Stimulated activated CD4-positive, alpha-beta T cell treated with anti-CD3 and anti-CD28 coated beads, TNF-alpha, amount 100 ng/mL, for 24 hours (primary cell): ENCODE measurements around the gene LUC7L2.
"Not testable (repeated sequence)": the region's sequence is repeated elsewhere in the genome, so short reads cannot be mapped to it uniquely, and the experiment has no call there.

Experiments
- DNase-seq, 3 experiments: peaks; one replicate each; pipeline ENCODE4 v3.0.0-alpha.2; 2020; ENCODE audit warnings: low read depth in 3 of 3

LUC7L2 gene

DNA sequence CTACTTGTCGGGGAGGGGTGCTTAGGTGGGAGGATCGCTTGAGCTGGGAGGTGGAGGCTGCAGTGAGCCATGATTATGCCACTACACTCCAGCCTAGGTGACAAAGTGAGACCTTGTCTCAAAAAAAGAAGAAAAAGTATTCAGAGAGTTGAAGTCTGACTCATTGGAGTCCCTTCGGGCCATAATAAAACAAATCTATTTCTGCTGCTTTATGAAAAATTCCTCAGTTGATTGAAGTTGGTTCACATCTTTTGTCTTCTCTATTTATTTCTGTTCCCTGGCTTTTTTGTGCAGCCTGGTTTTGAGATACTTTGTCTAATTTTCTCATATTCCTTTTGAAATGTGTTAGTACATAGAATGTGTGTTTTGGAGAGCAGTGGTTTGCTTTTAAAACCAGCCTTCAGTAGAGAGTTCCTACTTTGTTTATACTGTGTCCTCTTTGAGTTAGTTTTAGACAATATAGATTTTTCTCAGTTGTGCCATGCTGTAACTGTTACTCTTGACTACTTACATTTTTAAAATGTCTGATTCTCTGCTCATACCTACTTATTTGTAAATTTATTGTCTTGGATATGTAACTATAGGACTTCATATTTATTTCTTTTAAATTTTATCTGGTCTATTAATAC, 36.7 kb downstream of the LUC7L2 start:
- DNase-seq = no peak

DNA sequence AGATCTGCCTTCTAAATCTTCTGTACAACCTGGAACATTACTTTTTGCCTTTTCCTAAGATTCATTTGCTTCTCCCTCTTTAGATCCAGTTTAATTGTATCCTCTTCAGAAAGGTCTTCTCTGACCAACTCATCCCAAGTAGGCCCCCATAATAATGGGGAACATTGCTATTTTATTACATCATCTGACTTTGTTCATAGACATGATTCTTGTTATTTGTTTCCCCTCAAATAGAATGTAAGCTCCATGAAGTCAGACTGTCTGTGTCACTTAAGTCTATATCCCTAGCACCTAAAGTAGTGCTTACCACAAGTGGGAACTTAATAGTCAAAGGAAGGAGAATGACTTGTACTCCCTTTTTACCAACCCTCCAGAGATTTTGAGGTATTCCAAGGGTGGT, 37.5 kb downstream of the LUC7L2 start:
- DNase-seq = no peak

DNA sequence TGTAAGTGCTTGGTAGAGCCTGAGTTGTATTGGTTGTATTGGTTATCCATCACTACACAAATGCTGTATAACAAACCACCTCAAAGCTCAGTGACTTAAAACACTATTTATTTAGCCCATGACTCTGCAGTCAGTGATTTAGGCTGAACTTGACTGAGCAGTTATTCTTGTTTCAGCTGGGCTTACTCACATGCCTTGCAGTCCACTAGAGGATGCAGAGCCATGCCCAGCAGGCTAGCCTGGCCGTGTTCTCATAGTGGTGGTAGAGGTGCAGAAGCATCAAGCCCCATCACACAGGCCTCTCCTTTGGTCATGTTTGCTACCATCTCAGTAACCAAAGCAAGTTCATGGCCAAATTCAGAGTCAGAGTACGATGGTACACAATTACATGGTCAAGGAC, 43.9 kb downstream of the LUC7L2 start:
- DNase-seq = no peak

DNA sequence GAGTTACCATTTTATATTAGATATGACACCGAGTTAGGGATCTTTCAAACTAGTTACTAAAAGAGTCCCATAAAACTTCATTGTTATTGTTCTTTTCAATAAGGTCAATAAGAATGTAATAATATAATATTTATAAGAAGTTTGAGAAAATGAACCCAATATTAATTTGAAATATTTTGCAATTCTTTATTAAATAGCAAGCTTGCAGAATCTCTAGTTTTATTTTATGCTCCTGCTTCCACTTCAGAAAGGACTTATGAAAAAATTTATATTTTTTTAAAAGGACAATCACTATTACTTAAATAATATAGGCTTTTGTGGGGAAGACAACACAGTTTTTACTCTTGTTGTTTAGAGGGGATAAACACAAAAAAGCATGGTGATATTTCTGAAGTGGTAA, 47.9 kb downstream of the LUC7L2 start:
- DNase-seq = no peak

DNA sequence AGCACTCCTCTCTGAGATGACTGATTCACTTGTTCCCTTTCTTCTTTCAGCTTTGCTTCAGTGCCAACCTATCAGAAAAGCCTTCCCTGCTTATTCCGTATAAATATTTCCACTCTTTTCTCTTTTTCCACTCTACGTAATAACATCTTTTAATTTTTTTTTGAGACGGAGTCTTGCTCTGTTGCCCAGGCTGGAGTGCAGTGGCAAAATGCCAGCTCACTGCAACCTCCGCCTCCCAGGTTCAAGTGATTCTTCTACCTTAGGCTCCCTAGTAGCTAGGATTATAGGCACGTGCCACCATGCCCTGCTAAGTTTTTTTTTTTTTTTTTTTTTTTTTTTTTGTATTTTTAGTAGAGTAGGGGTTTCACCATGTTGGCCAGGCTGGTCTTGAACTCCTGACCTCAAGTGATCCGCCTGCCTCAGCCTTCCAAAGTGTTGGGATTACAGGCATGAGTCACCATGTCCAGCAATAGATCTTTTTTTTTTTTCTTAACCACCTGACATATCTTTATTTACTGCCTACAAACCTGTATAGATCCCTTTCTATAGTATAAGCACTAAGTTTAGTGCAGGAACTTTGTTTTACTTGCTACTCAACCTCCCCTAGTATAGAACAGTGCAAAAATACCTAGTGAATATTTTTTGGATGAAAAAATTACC, 55.2 kb downstream of the LUC7L2 start:
- DNase-seq = not testable (repeated sequence)

DNA sequence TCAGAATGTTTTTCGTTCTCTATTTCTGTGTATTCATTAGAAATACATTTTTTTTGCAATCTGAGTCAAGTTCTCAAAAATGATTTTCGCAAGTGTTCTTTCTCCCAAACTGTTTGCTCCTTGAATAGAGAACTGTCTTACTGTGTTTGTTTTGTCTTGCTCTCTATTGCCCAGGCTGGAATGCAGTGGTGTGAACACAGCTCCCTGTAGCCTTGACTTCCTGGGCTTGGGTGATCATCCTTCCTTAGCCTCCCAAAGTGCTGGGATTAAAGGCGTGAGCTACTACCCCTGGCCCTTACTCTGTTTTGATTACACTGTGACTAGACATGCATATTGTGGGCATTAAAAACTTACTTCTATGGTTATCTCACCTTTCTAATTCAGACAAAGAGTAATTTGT, 56.7 kb downstream of the LUC7L2 start:
- DNase-seq = no peak

DNA sequence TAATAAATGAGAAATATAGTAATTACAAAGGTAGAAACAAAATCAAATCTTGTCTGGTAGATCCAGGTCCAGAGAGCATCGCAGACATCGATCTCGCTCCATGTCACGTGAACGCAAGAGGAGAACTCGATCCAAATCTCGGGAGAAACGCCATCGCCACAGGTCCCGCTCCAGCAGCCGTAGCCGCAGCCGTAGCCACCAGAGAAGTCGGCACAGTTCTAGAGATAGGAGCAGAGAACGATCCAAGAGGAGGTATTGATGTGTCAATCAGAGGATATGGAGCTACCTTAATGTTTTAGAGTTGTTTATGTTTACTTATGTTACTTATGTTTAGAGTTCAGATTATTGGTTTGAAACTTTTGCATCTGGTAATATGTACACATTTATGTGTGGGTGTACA, 57.8 kb downstream of the LUC7L2 start:
- DNase-seq = no peak

DNA sequence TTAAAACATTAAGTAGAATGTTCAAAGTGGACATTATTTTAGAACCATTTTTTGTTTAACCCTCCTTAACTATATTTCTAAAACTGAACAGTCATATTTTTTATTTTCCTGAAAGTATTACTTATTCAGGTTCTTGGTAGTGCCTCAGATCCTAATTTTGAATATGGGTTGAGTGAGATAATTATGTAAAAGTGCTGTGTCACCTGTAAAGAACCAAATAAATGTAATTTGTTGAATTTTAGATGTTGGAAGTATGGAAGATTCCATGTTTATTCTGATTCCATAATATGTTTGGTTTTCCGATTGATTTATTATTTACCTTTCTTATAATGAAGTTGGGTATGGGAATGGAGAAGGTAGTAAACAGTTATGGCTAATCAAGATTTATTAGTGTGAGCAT, 61.4 kb downstream of the LUC7L2 start:
- DNase-seq = no peak

DNA sequence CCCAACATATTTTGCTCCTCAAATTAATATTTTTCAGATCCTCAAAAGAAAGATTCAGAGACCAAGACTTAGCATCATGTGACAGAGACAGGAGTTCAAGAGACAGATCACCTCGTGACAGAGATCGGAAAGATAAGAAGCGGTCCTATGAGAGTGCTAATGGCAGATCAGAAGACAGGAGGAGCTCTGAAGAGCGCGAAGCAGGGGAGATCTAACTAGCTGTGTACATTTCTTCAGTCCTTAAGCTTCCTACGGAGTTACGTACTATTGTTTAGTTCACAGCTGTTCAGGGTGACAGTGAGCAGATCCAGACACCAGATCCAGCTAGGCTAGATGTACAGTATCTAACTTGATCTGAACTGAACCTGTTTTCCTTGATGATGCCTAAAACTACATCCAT, 62.4 kb downstream of the LUC7L2 start:
- no peak for DNase-seq

DNA sequence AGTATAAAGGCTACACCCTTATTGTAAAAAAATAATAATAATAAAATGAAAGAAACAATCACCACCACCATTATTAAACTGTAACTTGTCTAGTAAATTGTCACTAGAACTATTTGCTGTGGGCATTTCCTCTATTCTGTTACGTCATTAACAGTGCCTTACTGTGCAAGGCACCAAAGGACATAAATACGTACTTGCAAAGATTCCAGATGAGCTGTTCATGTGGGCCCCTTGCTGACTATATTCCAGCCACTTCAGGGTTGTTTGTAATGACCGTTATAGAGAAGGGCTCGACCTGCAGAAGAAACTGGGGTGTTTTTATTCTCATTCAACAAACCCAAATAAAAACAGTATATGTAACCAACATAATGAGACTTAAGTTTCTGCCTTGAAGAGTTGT, 63.4 kb downstream of the LUC7L2 start:
- no peak for DNase-seq

DNA sequence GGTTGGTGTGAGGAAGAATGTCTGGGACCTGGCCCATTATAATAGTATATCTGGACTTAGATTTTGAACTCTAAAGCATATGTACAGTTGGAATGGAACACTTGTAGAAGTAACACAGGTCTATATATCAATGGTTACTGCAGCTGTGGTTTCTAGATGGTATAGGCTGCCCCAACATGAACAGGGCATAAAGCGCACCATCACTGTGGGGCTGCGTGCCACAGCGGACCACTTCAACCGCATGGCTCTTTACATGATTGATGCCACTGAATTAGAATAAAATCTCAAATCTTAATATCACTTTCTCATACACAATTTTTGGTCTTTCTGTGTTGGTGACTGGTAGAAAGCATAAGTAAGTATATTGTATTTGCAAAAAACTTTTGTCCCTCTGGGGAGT, 64.3 kb downstream of the LUC7L2 start:
- DNase-seq = no peak

DNA sequence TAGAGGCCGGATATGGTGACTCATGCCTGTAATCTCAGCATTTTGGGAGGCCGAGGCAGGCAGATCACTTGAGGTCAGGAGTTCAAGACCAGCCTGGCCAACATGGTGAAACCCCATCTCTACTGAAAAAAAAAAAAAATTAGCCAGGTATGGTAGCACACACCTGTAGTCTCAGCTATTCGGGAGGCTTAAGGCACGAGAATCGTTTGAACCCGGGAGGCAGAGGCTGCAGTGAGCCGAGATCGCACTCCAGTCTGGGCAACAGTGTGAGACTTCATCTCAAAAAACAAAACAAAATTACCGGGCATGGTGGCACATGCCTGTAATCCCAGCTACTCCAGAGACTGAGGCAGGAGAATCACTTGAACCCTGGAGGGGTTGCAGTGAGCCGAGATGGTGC, 66.0 kb downstream of the LUC7L2 start:
- DNase-seq = not testable (repeated sequence)

DNA sequence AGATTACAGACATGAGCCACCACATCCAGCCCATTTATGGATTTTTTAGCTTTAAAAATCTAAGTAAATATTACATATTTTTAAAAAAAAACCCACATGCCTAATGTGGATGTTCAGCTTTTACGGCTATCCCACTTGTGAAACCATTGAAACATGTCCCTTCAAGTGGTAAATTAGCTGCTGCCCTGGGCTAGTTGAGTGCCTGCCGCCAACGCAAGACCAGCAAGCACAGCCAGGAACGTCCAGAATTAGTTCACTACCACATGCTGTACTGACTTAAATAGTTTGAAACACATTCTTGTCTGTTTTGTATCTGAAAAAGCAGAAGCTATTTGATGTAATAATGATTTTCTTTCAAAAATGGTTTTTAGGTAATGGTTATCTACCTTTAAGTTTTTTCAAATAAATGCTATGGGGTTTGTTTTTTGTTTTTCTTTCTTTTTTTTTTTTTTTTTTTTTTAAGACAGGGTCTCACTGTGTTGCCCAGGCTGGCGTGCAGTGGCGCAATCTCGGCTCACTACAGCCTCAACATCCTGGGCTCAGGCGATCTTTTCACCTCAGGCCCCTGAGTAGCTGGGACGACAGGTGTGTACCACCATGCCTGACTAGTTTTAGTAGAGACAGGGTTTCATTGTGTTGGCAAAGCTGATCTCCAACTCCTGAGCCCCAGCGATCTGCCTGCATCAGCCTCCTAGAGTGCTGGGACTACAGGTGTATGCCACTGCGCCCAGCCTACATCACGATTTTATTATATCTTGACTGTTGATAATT, 66.7 kb downstream of the LUC7L2 start:
- no peak for DNase-seq

DNA sequence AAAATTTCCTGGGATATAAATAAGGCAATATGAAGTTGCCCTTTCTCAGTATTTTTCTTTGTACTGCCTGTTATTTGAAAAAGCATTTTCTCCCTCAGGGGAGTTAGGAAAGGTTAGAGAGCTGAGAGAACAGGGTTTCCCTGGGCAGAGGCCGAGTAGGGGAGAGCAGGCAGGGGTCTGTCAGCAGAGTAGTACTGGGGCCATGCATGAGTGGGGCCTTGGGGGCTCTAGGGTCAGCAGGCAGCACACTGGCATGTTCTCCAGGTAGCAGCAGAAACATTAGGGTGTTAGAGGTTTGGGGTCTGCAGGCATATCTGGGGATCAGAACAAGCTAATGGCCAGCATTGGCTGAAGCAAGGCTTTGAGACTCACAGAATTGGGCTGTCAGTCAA, 67.3 kb downstream of the LUC7L2 start:
- no peak for DNase-seq

DNA sequence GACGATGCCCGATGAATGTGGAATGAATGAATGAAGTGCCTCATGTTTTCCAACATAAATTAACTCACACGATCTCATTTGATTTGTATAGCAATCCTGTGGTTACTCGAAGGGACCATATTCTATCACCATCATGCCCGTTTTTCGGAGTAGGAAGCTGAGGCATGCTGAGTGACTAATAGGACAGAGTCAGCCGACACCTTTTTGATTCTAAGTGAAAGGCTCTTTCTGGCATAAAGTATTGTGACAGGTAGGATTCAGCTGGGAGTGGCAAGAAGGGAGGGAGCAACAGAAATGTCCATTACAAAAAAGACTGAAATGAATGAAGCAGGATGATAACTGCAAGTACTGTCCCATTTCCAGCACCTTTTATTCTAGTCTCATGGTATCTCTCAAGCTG, 68.1 kb downstream of the LUC7L2 start:
- no peak for DNase-seq

DNA sequence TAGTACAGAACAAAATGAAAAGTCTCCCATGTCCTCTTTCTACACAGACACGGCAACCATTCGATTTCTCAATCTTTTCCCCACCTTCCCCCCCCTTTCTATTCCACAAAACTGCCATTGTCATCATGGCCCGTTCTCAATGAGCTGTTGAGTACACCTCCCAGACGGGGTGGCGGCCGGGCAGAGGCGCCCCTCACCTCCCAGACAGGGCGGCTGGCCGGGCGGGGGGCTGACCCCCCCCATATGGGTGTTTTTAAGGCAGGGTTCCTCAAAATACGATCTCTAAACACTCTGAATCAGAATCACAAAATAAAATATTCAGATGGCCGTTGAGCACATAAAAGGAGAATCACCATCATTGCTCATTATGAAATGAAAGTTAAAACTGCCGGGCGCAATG, 70.0 kb downstream of the LUC7L2 start:
- DNase-seq = not testable (repeated sequence)

DNA sequence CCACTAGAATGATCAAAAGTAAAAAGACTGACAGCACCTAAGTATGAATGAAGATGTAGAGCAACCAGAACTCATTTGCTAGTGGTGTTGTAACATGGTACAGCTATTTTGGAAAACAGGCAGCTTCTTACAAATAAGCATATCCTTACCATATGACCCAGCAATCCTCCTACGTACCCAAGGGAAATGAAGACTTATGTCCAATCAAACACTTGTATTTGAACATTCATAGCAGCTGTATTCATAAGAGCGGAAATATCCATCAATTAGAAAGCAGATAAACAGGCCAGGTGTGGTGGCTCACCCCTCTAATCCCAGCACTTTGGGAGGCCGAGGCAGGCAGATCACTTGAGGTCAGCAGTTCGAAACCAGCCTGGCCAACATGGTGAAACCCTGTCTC, 70.7 kb downstream of the LUC7L2 start:
- no peak for DNase-seq

DNA sequence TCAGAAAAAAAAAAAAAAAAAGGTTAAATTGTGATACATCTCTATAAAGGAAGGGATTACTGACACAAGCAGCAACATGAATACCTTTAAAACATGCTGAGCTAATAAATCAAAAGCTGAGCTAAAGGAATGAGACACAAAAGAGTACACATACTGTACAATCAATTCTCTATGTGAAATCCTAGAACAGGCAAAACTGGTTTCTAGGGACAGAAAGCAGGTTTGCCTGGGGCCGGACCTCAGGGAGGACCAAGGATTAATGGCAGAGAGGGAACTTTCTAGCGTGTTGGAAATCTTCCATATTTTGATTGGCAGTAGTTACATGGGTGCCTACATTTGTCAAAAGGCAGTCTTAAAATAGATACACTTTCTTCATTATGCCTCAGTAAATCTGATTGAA, 71.3 kb downstream of the LUC7L2 start:
- no peak for DNase-seq

DNA sequence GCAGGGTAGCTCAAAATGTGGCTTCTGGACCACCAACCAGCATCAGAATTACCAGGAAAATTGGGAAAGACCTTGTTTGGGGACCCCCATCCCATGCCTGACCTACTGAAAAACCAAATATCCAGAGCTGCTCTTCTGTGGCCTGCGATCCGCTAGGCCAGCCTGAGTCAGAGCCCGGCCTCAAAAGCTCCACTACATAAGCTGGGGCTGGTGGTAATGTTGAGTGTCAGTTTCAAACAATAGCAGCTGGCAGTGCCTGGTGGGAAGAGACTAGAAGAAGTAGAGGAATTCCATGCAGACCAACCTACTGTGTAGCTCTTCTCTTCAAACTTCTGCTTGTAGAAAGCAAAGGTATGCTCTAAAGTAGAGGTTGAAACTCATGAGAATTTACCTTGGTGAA, 71.8 kb downstream of the LUC7L2 start:
- no peak for DNase-seq

DNA sequence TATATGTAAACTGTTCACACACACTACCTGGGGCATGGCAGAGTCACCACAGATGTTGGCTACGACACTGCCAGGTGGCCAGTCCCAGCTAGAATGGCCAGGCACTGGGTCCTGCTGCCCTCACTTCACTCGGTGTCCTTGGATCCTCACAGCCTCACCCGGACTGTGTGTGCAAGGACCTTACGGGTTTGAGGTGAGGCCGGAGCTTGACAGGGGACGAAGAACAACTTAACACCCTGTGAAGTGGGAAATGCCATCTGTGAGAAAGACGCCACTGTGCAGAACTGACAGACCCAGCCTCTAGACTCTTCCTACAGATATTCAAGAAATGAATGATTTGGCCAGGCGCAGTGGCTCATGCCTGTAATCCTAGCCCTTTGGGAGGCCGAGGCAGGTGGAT, 77.1 kb downstream of the LUC7L2 start:
- DNase-seq = no peak

DNA sequence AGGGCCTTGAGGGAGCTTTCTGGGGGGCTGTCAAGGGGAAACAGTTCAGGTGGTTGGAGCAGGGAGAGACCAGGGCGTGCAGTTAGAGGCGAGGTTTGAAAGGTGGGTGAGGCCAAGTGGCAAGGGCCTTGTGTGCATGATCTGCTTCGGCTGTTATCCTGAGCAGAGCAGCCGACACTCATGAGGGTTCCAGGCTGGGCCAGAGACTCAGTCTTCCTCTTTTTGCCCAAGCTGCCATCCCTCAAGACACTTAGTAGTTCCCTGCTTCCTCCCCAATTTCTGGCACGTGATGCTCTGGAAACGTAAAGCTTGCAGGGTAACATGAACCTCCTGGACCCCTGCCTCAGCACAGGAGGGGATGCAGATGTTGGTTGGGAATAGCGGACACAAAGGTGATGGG, 79.7 kb downstream of the LUC7L2 start:
- no peak for DNase-seq

DNA sequence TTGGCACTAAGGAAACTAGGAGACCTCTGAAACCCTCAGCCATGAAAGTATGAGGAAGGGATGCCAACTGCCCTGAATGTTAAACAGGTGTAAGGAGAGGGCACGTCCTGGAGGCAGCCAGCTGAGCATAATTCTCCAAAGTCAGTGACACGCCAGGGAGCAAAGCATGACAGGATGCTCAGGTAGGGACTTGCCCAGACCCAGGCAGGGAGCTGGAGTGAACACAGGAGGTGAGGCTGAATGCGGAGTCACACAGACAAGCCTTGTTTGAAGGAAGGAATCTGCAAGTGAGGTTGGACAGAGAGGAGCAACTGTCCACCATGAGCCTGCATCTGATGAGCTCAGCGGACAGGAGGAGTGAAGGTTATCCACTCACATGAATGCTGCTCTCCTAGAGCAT, 82.3 kb downstream of the LUC7L2 start:
- DNase-seq = no peak
